GM18870 (cell line): Measurements from ENCODE around the gene SMIM7.

Experiments
- ATAC-seq: cut with Tn5 transposase; IDR thresholded peaks from one replicate; pipeline ENCODE4 v1.9.1; 2021; ENCODE audit warnings: moderate library complexity; ENCODE audit not compliant: unreplicated experiment

SMIM7 gene

GRCh38 chr19:16598848-16599247 is 61.1 kb downstream of the SMIM7 start:
- no peak for ATAC-seq

- ATAC-seq: no peak
These were observed 63.5 kb downstream of the SMIM7 start for GRCh38 chr19:16596399-16596798.
